Stimulated activated naive CD8-positive, alpha-beta T cell treated with anti-CD3 and anti-CD28 coated beads, Interleukin-15, Interleukin-2, amounts not matched to agents 100 ng/mL and 50 ng/mL, for 24 hours (primary cell): ENCODE measurements around the gene NUTM2E.
A peak's percentile ranks its signal among the peaks of the same experiment; 100 is the strongest.
"Not testable (repeated sequence)": the region's sequence is repeated elsewhere in the genome, so short reads cannot be mapped to it uniquely, and the experiment has no call there.

Experiments used
- H3K27ac Mint-ChIP-seq: one replicate; pipeline ENCODE4 v1.8.0; 2021; ENCODE audit warnings: mild to moderate bottlenecking, mixed read lengths
- H3K27me3 Mint-ChIP-seq: one replicate; pipeline ENCODE4 v1.8.0; 2021; ENCODE audit warnings: mixed read lengths
- H3K36me3 Mint-ChIP-seq: one replicate; pipeline ENCODE4 v1.8.0; 2021; ENCODE audit warnings: low read depth, mixed read lengths
- H3K4me1 Mint-ChIP-seq: one replicate; pipeline ENCODE4 v1.8.0; 2021; ENCODE audit warnings: low read depth, mixed read lengths
- H3K4me3 Mint-ChIP-seq: one replicate; pipeline ENCODE4 v1.8.0; 2021; ENCODE audit warnings: mild to moderate bottlenecking, mixed read lengths
- H3K9me3 Mint-ChIP-seq: one replicate; pipeline ENCODE4 v1.8.0; 2021; ENCODE audit warnings: mixed read lengths

Gene NUTM2E, protein sequence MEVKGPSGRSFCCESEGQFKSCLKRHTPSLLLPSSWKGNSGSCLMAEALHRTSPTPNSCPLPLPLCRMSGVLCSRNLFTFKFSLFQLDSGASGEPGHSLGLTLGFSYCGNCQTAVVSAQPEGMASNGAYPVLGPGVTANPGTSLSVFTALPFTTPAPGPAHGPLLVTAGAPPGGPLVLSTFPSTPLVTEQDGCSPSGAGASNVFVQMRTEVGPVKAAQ (N-terminal part only)

DNA sequence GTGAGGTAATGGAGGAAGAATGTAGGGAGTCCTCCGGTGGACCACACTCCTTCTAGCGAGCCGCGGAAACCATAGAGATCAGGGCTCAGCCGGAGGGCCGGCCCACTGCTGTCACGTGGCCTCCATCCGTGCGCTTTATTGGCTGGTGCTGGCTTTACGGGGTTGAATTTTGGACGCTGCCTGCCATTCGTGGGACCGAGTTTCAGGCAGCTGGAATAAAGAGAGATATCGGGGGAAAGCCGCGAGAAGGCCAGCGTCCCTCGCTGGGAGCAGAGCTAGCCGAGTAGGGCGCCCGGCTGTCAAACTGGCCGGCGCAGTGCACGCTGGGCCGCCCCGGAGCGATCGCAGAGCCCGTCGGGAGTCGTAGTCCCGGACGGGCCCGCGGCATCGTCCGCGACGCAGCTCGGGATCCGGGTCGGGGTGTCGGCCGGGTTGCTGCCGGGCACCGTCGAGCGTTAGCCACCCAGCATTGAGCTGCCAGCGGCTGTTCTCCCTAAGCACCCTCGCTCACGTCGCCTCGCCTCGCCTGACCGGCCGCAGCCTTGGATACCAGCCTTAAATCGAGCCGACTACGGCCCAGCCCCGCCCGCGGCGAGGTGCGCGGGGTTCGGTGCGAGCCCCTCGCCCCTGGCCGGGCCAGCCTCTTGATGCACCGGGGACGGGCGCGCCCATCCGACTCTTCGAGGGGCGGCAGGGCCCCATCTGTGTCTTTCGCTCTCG is at the start of gene NUTM2E:
Gene NUTM2E (plus strand): TSS at position 244 of the 720 bp plus-strand sequence. CDS start 15,002 bp downstream, outside the sequence.
- H3K36me3 Mint-ChIP-seq, H3K9me3 Mint-ChIP-seq, H3K27me3 Mint-ChIP-seq: not testable (repeated sequence)
- peak within 1 kb of the TSS; percentile 91 for H3K4me3 Mint-ChIP-seq
- H3K4me1 Mint-ChIP-seq, result peaks cover 35% of the 10 kb centered on the region
- H3K27ac Mint-ChIP-seq, result peak within 1 kb of the TSS; percentile 95

DNA sequence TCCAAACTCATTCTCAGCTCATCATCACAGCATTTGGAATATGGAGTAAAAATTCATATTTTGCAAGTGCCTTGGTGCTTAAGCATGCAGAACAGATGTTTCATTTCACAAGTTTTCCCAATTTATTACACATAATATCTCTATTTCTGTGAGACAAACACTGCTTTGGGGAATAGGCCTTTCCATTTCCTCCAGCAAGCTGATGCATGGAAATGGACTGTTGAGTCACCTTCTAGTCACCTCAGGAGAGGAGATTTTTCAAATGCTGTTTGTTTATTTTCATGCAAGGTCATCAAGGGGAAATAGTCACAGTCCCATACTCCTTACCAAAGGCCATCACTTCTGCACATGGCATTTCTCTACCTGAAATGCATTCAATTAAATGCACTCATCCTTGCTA is 48.5 kb upstream of the NUTM2E start:
- H3K27ac Mint-ChIP-seq, H3K36me3 Mint-ChIP-seq, H3K27me3 Mint-ChIP-seq, H3K4me3 Mint-ChIP-seq, H3K9me3 Mint-ChIP-seq, H3K4me1 Mint-ChIP-seq: not testable (repeated sequence)

DNA sequence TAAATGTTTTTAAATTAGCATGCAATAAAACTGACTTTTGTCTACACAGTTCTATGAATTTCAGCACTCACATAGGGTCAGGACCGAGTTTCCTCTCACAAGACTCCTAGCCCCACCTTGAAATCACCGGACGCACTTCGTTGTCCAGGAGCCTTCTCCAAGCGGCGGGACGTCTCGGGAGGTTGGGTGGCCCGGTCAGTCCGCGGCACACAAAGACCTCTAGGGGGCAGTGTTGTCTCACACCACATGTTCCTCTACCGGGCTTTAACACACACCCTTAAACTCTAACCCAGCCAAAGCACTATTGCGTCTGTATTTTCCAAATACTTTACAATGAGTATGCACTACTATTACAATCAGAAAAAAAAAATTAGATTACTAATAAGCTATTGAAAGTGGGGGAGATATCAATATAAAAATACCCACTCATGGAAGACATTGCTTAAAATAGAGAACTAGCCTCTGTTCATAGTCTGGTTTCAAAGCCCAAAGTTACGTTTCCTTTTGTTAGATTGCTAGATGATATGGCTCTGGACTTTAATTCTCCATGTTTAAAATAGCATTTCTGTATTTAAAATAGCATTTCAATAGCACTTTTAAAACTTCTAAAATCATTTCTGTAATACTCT is 47.1 kb upstream of the NUTM2E start:
- H3K4me1 Mint-ChIP-seq, H3K27me3 Mint-ChIP-seq, H3K9me3 Mint-ChIP-seq, H3K27ac Mint-ChIP-seq, H3K4me3 Mint-ChIP-seq, H3K36me3 Mint-ChIP-seq: not testable (repeated sequence)

DNA sequence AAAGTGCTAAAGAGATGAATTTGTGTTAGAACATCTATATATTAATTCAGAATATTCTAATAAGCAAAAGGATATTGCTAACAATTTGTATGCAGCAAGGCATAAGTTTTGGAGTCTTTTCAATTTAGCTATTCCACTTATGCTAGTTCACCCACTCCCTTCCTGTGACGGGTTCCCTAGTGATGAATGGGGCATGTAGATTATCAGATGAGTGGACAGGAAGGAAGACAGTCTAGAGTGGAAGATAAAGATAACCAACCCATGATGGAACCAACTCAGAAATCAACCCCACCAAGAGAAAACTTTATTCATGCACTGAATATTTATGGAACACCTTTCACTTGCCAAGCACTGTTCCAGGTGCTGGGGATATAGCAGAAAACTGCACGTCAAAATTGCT is 46.5 kb upstream of the NUTM2E start:
- not testable (repeated sequence) for H3K36me3 Mint-ChIP-seq, H3K9me3 Mint-ChIP-seq, H3K27ac Mint-ChIP-seq, H3K27me3 Mint-ChIP-seq, H3K4me1 Mint-ChIP-seq, H3K4me3 Mint-ChIP-seq

DNA sequence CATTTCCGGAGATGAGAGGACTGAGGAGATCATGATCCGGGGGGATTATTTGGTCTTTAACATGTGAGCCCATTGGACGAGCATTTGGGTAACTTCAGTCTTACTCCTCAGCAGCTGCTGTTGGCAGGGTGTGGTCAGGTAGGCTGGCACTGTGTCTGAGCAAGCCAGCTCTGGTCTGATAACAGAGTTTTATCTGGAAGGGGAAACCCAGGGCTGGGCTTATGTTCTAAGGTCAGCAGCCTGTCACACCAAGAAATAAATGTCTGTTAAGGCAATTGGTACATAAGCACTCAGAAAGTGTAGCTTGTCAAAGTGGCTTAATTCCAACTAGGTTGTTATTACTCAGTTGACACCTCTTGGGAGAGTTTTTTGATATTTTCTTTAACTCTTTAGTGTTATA is 45.0 kb upstream of the NUTM2E start:
- H3K4me1 Mint-ChIP-seq, H3K9me3 Mint-ChIP-seq, H3K27ac Mint-ChIP-seq, H3K27me3 Mint-ChIP-seq, H3K4me3 Mint-ChIP-seq, H3K36me3 Mint-ChIP-seq: not testable (repeated sequence)

DNA sequence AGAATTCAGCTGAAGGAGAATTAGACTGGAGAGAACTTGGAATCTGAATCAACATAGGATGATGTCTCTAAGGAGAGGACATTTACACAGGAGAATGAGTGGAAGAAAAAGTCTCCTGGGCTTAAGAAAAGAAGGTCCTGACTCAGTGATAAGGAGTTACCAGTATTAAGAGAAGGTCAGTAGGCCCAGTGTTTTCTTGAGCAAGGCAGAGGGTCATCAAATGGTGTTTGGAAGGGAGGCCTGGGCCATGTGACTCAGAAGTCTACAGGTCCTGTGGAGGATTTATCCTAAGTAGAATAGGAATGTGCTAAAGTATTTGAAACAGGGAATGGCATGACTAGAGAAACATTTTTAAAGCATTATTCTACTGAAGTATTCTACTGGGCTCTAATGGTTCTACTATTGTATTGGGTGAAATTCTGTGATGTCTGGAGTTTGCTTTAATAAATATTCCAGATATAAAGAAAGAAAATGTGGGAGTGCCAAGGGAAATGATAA is 39.0 kb upstream of the NUTM2E start:
- H3K9me3 Mint-ChIP-seq, H3K4me3 Mint-ChIP-seq, H3K27ac Mint-ChIP-seq, H3K4me1 Mint-ChIP-seq, H3K36me3 Mint-ChIP-seq, H3K27me3 Mint-ChIP-seq: not testable (repeated sequence)

DNA sequence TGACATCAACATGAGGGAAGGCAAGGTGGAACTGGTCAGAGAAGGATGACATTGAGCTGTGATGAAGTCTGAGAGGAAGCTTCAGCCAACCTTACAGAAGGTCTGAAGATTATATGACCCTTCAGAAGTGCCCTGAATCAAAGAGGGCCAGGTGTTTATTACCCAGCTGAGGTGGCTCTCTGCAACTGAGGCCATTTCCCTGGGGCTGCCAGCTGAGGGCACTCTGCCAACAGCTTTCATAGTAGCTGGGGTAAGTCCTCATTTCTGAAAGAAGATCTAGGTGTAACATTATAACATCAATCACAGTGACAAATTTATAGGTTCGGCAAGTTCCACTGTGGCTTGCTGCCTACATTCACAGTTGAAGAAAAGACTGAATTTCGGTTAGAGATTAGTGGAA is 37.2 kb upstream of the NUTM2E start:
- H3K27me3 Mint-ChIP-seq, H3K27ac Mint-ChIP-seq, H3K36me3 Mint-ChIP-seq, H3K4me3 Mint-ChIP-seq, H3K4me1 Mint-ChIP-seq, H3K9me3 Mint-ChIP-seq: not testable (repeated sequence)

DNA sequence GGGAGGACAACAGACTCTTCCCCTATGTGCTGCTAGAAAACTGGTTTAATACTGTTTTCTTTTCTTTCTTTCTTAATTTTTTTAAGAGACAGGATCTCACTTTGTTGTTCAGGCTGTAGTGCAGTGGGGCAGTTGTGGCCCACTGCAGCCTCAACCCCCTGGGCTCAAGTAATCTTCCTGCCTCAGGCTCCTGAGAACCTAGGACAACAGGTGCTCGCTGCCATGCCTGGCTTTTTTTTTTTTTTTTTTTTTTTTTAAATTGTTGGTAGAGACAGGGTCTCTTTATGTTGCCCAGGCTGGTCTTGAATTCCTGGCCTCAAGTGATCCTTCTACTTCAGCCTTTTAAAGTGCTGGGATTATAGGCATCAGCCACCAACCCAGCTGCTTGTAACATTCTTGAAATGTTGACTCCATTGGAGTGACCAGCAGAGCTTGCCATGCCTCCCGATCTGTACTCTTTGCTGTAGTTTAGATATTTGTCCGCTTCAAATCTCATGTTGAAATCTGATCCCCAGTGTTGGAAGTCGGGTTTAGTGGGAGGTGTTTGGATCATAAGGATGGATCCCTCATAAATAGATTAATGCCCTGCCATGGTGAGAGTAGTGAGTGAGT is 34.5 kb upstream of the NUTM2E start:
- not testable (repeated sequence) for H3K27me3 Mint-ChIP-seq, H3K36me3 Mint-ChIP-seq, H3K27ac Mint-ChIP-seq, H3K4me3 Mint-ChIP-seq, H3K4me1 Mint-ChIP-seq, H3K9me3 Mint-ChIP-seq

DNA sequence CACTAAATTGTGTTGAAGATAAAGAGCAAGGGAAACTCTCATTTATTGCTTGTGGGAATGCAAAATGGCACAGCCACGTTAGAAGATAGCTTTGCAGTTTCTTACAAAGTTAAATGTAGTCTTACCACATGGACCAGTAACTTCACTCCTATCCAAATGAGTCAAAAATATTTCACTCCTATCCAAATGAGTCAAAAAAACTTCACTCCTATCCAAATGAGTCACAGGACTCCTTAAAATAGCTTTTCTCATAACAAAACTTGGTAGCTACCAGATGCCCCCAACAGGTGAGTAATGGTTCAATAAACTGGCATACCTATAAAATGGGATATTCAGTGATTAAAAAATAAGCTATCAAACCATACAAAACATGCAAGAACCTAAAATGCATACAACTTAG is 27.2 kb upstream of the NUTM2E start:
- not testable (repeated sequence) for H3K4me3 Mint-ChIP-seq

DNA sequence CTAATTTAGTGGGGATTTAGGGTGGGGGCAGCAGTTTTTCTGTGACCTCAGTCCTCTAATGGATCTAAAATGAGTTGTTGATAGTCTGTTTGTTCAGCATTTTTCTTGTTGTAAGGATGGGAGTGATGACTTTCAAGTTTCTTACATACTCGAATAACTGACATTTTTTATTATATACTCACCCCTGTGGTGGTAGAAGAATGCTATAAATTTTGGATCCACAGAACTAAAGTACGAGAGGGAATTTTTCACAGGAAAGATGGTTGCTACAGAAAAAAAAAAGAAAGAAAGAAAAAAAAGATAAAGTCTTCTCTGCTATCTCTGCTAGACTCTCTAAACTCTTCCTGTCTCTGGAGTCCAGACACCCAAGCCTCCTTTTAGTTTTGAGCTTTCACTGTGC is 20.7 kb upstream of the NUTM2E start:
- H3K9me3 Mint-ChIP-seq, H3K27me3 Mint-ChIP-seq, H3K36me3 Mint-ChIP-seq, H3K4me1 Mint-ChIP-seq, H3K4me3 Mint-ChIP-seq, H3K27ac Mint-ChIP-seq: not testable (repeated sequence)

More for the DNA sequence above, 27.2 kb upstream of the NUTM2E start:
- H3K36me3 Mint-ChIP-seq, H3K27me3 Mint-ChIP-seq, H3K9me3 Mint-ChIP-seq: not testable (repeated sequence)
- Mint-ChIP-seq H3K27ac (peak overlapping the region; percentile 71), H3K4me1 (peaks cover 13% of the 10 kb centered on the region)

DNA sequence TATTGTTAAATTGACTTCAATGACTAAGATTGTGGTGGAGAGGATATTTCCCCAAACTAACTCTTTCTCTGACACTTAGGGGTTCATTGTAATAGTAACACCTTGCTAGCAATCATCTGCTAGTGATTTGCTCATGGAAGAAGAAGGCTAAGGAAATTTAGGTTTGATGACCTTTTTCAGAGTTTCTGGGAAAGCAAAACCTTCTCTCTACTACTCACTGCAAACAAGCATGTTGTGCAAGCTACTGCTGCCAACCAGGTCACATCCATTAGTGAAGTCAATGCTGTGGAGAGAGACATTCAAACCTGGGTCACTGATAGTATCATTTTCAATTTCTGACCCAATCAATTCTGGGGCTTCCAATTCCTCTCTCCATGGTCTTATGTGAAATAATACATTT is 14.6 kb upstream of the NUTM2E start:
- not testable (repeated sequence) for H3K27me3 Mint-ChIP-seq, H3K4me1 Mint-ChIP-seq, H3K9me3 Mint-ChIP-seq, H3K36me3 Mint-ChIP-seq, H3K27ac Mint-ChIP-seq, H3K4me3 Mint-ChIP-seq

DNA sequence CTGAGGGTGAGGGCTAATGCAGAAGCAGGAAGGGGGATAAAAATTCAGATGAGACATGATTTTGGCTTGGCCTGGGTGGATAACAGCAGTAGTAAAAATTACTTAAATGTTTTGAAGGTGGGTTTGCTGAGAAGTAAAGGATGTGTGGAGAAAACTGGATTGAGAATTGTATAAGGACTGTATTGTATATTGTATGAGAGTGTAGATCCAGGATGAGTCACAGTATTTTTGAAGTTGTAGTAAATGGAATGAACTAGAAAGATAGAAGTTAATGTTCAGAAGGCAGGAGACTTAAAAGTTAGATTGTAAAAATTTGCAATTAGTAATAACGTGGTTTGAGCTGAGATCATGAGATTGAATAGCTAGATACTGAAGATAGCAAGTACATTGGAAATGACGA is 10.2 kb upstream of the NUTM2E start:
- not testable (repeated sequence) for H3K4me3 Mint-ChIP-seq, H3K9me3 Mint-ChIP-seq

DNA sequence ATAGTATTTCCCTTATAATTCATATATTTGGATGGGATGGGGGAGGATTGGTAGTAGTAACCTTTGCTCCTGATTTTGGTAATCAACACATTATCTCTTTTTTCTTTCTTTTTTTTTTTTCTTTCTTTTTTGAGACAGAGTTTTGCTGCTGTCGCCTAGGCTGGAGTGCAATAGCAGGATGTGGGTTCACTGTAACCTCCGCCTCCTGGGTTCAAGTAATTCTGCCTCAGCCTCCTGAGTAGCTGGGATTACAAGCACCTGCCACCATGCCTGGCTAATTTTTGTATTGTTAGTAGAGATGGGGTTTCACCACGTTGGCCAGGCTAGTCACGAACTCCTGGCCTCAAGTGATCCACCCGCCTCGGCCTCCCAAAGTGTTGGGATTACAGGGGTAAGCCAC is 3.2 kb upstream of the NUTM2E start:
- Mint-ChIP-seq H3K27ac (peak overlapping the region; percentile 77), H3K4me3 (peak overlapping the region; percentile 37), H3K4me1 (peaks cover 31% of the 10 kb centered on the region), H3K36me3 (peaks cover 10% of the 10 kb centered on the region)
- H3K9me3 Mint-ChIP-seq, H3K27me3 Mint-ChIP-seq: not testable (repeated sequence)

More for the DNA sequence above, 10.2 kb upstream of the NUTM2E start:
- H3K27me3 Mint-ChIP-seq, H3K4me1 Mint-ChIP-seq, H3K27ac Mint-ChIP-seq: not testable (repeated sequence)
- H3K36me3 Mint-ChIP-seq, result peaks cover 12% of the 10 kb centered on the region

DNA sequence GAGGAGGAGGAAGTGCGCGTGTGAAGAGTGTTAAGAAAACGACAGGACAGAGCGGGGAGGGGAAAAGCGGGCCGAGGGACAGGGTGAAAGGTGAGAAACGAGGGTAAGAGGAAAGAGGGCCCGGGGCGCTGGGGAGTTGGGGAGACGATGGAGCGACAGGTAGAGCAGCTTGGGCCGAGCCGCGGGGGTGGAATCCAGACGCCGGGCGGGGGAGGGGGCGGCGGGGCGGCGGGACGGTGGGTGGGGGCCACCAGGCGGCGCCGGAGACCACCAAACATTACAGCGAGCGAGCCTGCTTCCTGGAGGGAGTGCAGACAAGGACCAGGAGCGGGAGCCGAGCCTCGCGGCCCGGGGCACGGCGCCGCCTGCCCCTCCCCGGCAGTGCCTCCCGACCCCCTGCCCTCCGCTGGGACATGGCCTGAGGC is 940 bp upstream of the NUTM2E start:
- not testable (repeated sequence) for H3K36me3 Mint-ChIP-seq

DNA sequence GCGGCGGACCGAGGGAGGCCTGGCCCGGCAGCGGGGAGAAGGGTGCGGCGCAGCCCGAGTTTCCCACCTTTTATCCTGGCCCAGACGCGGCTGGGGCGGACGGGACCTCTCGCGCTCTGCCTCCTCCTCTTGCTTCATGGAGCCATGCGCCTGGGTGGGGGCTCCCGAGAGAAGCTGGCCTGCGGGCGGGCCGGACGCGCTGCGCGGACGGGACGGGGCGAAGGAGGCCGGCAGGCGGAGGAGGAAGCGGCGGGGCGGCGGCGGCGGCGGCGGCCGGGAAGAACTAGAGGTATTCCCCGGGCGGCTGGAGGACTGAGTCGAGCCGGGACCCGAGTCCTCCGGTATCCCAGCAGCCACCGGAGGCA is 426 bp upstream of the NUTM2E start:
- H3K27me3 Mint-ChIP-seq, H3K9me3 Mint-ChIP-seq, H3K36me3 Mint-ChIP-seq, H3K27ac Mint-ChIP-seq: not testable (repeated sequence)
- peaks cover 38% of the 10 kb centered on the region for H3K4me1 Mint-ChIP-seq
- H3K4me3 Mint-ChIP-seq, result peak overlapping the region; percentile 62

More for the DNA sequence above, 940 bp upstream of the NUTM2E start:
- not testable (repeated sequence) for H3K9me3 Mint-ChIP-seq, H3K27me3 Mint-ChIP-seq
- Mint-ChIP-seq H3K27ac (peak overlapping the region; percentile 95), H3K4me1 (peaks cover 38% of the 10 kb centered on the region), H3K4me3 (peak overlapping the region; percentile 91)
